Loucy (cell line): Measurements from ENCODE around the gene PREX1.
"Not testable (repeated sequence)": the region's sequence is repeated elsewhere in the genome, so short reads cannot be mapped to it uniquely, and the experiment has no call there.

Experiments
- H2AFZ ChIP-seq: fragments of 200-600 bp; sonication (generic); 2 replicates; pipeline ENCODE4 v1.6.0; 2016; ENCODE audit warnings: antibody characterized with exemption, mild to moderate bottlenecking, low read length, moderate library complexity
- H3F3A ChIP-seq: fragments of 200-600 bp; 2 replicates; pipeline ENCODE4 v1.6.0; 2016; ENCODE audit warnings: antibody characterized with exemption, low read depth, mild to moderate bottlenecking
- H3K27me3 ChIP-seq: fragments of 200-600 bp; sonication (generic); 2 replicates; pipeline ENCODE4 v1.6.1; 2014; ENCODE audit warnings: low read length, mild to moderate bottlenecking; ENCODE audit not compliant: insufficient read depth, poor library complexity, severe bottlenecking
- H3K36me3 ChIP-seq: fragments of 200-600 bp; sonication (generic); 2 replicates; pipeline ENCODE4 v1.6.1; 2016; ENCODE audit warnings: low read length; ENCODE audit not compliant: insufficient read depth
- H3K4me1 ChIP-seq: fragments of 200-600 bp; sonication (generic); 2 replicates; pipeline ENCODE4 v1.5.1; 2014; ENCODE audit warnings: low read length, mild to moderate bottlenecking; ENCODE audit not compliant: insufficient read depth, poor library complexity, severe bottlenecking
- H3K4me2 ChIP-seq: fragments of 200-600 bp; sonication (generic); 2 replicates; pipeline ENCODE4 v1.6.0; 2014; ENCODE audit warnings: antibody characterized with exemption, low read length, low read depth, mild to moderate bottlenecking; ENCODE audit not compliant: poor library complexity, severe bottlenecking
- H3K4me3 ChIP-seq: fragments of 200-600 bp; sonication (generic); 2 replicates; pipeline ENCODE4 v1.5.1; 2014; ENCODE audit warnings: low read length, mild to moderate bottlenecking, mixed read lengths; ENCODE audit not compliant: poor library complexity, severe bottlenecking
- H3K79me2 ChIP-seq: fragments of 200-600 bp; sonication (generic); 2 replicates; pipeline ENCODE4 v1.6.1; 2014; ENCODE audit warnings: low read length; ENCODE audit not compliant: insufficient read depth
- H3K9ac ChIP-seq: fragments of 200-600 bp; sonication (generic); 2 replicates; pipeline ENCODE4 v1.6.0; 2014; ENCODE audit warnings: mild to moderate bottlenecking, low read depth, low read length, moderate library complexity; ENCODE audit not compliant: poor library complexity, severe bottlenecking
- H3K9me2 ChIP-seq: fragments of 200-600 bp; sonication (generic); replicated peaks from 2 replicates; pipeline ENCODE4 v1.6.1; 2016; ENCODE audit warnings: low read depth, low read length, mixed read lengths
- H3K9me3 ChIP-seq: fragments of 200-600 bp; sonication (generic); 2 replicates; pipeline ENCODE4 v1.6.1; 2014; ENCODE audit warnings: mild to moderate bottlenecking, antibody characterized with exemption, low read length, low read depth; ENCODE audit not compliant: insufficient read depth
- H4K20me1 ChIP-seq: fragments of 200-600 bp; sonication (generic); 2 replicates; pipeline ENCODE4 v1.6.0; 2014; ENCODE audit warnings: antibody characterized with exemption, low read length, mild to moderate bottlenecking; ENCODE audit not compliant: insufficient read depth, poor library complexity, severe bottlenecking
- EZH2phosphoT487 ChIP-seq: fragments of 200-600 bp; IDR thresholded peaks from 2 replicates; pipeline ENCODE4 v1.6.1; 2018; ENCODE audit warnings: antibody characterized with exemption, mild to moderate bottlenecking, moderate library complexity, borderline replicate concordance
- TF ChIP-seq, protein P1 (sequence below): fragments of 200-600 bp; sonication (generic); conservative IDR thresholded peaks from 2 replicates; pipeline ENCODE4 v1.5.1; 2014; ENCODE audit warnings: mild to moderate bottlenecking, antibody characterized with exemption, low read length

PREX1 gene

DNA sequence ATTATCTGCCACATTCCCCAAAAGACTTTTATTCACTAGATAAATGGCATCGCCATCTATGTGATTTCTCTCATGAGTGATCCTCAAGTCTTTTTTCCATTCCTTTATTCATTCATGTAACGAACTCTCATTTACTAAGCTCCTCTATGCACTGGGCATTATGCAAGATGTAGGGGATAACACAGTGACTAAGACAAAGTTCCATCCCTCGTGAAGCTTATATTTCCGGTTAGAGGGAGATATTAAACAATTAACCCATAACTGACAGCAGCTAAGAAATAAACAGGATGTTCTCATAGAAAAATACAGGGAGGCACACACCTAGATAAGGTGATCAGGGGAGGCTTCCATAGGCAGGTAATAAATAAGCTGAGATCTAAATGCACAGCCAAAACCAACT, 17.2 kb upstream of the PREX1 start:
- Histone ChIP-seq H3K9me3 (no peaks in the 10 kb centered on the region), H4K20me1 (no peaks in the 10 kb centered on the region), H3K9ac (no peak overlapping the region), H3K4me1 (peaks cover 7% of the 10 kb centered on the region), H3K36me3 (no peaks in the 10 kb centered on the region), H2AFZ (no peak overlapping the region), H3K79me2 (no peaks in the 10 kb centered on the region), H3K27me3 (no peaks in the 10 kb centered on the region), H3F3A (no peaks in the 10 kb centered on the region), H3K4me2 (no peak overlapping the region), H3K4me3 (no peak overlapping the region), H3K9me2 (no peaks in the 10 kb centered on the region)
- TF ChIP-seq, protein P1, sequence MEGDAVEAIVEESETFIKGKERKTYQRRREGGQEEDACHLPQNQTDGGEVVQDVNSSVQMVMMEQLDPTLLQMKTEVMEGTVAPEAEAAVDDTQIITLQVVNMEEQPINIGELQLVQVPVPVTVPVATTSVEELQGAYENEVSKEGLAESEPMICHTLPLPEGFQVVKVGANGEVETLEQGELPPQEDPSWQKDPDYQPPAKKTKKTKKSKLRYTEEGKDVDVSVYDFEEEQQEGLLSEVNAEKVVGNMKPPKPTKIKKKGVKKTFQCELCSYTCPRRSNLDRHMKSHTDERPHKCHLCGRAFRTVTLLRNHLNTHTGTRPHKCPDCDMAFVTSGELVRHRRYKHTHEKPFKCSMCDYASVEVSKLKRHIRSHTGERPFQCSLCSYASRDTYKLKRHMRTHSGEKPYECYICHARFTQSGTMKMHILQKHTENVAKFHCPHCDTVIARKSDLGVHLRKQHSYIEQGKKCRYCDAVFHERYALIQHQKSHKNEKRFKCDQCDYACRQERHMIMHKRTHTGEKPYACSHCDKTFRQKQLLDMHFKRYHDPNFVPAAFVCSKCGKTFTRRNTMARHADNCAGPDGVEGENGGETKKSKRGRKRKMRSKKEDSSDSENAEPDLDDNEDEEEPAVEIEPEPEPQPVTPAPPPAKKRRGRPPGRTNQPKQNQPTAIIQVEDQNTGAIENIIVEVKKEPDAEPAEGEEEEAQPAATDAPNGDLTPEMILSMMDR, result no peak
- TF ChIP-seq EZH2phosphoT487, result no peak

DNA sequence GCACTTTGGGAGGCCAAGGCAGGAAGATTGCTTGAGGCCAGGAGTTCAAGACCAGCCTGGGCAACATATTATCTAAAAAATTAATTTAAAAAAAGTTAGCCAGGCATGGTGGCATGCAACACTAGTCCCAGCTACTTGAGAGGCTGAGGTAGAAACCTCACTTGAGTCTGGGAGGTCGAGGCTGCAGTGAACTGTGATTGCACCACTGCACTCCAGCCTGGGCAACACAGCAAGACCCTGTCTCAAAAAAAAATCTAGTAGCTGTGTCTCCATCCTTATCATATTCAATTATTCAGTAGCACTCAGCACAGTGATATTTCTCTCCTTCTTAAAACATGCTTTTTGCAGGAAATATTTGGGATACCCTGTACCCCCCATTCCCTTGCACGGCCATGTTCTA, 16.1 kb upstream of the PREX1 start:
- H3K9me2 ChIP-seq, H3K9ac ChIP-seq: not testable (repeated sequence)

DNA sequence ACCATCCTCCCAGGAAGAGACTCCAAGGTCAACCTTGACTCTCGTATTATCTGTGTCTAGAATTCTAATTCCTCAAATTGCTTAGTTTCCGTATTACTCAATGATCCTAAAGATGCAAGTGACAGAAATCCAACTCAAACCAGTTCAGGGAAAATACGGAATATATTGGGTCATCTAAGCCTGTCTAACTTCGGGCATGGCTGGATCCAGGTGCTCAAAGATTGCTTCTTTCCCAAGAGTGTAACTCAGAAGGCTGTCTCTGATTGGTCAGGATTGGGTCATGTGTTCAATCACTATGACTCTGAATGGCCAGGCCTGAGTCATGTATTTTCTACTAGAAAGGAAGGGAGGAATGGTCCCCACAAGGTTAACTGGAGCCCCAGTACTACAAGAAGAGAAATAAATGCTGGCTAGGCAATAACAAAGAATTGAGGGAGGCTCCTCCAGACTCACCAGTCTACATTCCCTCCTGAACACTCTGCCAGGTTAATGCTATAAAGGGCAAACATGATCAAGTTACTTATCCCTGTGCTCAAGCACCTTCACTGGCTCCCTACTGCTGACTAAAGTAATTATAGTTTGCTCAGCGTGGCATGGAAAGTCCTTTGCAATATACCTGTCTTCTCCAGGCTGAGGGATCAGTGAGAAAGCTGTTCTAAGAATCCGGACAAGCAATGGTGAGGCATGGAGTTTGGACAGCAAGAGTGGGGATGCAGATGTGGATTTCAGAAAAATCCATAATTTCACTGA, 15.4 kb upstream of the PREX1 start:
- no peaks in the 10 kb centered on the region for H3F3A ChIP-seq
- TF ChIP-seq, protein P1, result no peak
- no peak for TF ChIP-seq EZH2phosphoT487
- H3K9me2 ChIP-seq, result no peaks in the 10 kb centered on the region
- H3K36me3 ChIP-seq, result no peaks in the 10 kb centered on the region
- H3K4me3 ChIP-seq, result no peak overlapping the region
- H3K27me3 ChIP-seq, result no peaks in the 10 kb centered on the region
- H2AFZ ChIP-seq, result no peak overlapping the region
- H4K20me1 ChIP-seq, result no peaks in the 10 kb centered on the region
- H3K4me2 ChIP-seq, result no peak overlapping the region
- H3K9me3 ChIP-seq, result no peaks in the 10 kb centered on the region
- H3K79me2 ChIP-seq, result no peaks in the 10 kb centered on the region
- no peak overlapping the region for H3K9ac ChIP-seq
- H3K4me1 ChIP-seq, result peaks cover 7% of the 10 kb centered on the region

More for the DNA sequence above, 16.1 kb upstream of the PREX1 start:
- not testable (repeated sequence) for H3K4me2 ChIP-seq, H3K4me3 ChIP-seq, H3F3A ChIP-seq, H3K36me3 ChIP-seq, H2AFZ ChIP-seq, H4K20me1 ChIP-seq, H3K4me1 ChIP-seq, H3K27me3 ChIP-seq, H3K79me2 ChIP-seq, H3K9me3 ChIP-seq

DNA sequence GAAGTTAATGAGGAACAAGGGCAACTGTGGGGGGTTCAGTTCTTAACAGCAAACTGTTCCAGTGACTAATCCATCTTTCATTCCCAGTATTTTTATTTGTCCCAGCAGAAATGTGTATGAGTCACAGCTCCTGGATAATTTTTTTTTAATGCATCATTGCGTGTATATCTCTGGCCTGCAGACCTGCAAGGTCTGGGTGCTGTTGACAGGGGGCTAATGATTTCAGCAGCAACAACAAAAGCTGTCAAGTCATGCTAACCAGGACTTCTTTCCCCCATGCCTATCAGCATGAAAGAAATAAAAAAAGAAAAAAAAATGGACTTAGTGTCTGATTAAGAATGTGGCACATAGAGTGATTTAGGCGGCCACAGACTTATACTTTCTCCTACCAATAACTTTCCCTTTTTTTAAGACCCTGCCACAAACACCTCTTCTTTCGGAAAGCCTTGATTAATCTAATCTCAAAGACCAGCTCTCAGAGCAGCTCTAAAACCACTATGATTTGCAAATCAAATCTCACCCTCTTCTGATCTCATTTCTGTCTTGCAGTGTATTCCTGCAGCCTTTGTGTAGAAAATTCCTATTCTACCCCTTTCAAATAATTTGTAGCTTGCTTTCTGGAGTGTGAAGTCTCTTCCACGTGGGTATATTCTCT, 14.2 kb upstream of the PREX1 start:
- Histone ChIP-seq H3K4me2 (no peak overlapping the region), H3K4me1 (peaks cover 7% of the 10 kb centered on the region), H3K4me3 (no peak overlapping the region), H4K20me1 (no peaks in the 10 kb centered on the region), H3K27me3 (no peaks in the 10 kb centered on the region), H3K79me2 (no peaks in the 10 kb centered on the region), H2AFZ (no peak overlapping the region), H3K9ac (no peak overlapping the region), H3K9me2 (no peaks in the 10 kb centered on the region), H3K9me3 (no peaks in the 10 kb centered on the region), H3K36me3 (no peaks in the 10 kb centered on the region), H3F3A (no peaks in the 10 kb centered on the region)
- no peak for TF ChIP-seq EZH2phosphoT487
- TF ChIP-seq, protein P1, result no peak
